Osteoblast (primary cell): ENCODE measurements around the gene ANXA8. TPM values are rescaled to one million over a fixed set of nuclear protein-coding genes. Genes with fewer than 3 reads are reported as not detected.

Experiments
- DNase-seq: peaks from one replicate; pipeline ENCODE4 v3.0.0; 2011; ENCODE audit warnings: low spot score, mixed read lengths; ENCODE audit not compliant: insufficient read length; ENCODE audit errors: missing footprints
- H2AFZ ChIP-seq: 2 replicates; pipeline ENCODE4 v1.6.0; 2011; ENCODE audit warnings: mild to moderate bottlenecking, low read length
- H3K27ac ChIP-seq: 2 replicates; pipeline ENCODE4 v1.5.1; 2011; ENCODE audit warnings: mild to moderate bottlenecking, low read depth, low read length, moderate library complexity
- H3K27me3 ChIP-seq: 2 replicates; pipeline ENCODE4 v1.6.0; 2012; ENCODE audit warnings: mild to moderate bottlenecking, control low read depth, inconsistent platforms, low read length, moderate library complexity; ENCODE audit not compliant: insufficient read depth
- H3K36me3 ChIP-seq: 2 replicates; pipeline ENCODE4 v1.5.1; 2011; ENCODE audit warnings: mild to moderate bottlenecking, low read length, control low read depth, moderate library complexity; ENCODE audit not compliant: insufficient read depth
- H3K4me1 ChIP-seq: 2 replicates; pipeline ENCODE4 v1.5.1; 2011; ENCODE audit warnings: mild to moderate bottlenecking, low read length, control low read depth, moderate library complexity; ENCODE audit not compliant: insufficient read depth
- H3K4me2 ChIP-seq: 2 replicates; pipeline ENCODE4 v1.6.0; 2011; ENCODE audit warnings: mild to moderate bottlenecking, low read length; ENCODE audit not compliant: insufficient read depth
- H3K4me3 ChIP-seq: fragments of 200-600 bp; sonication (generic); 3 replicates; pipeline ENCODE4 v1.5.1; 2012; ENCODE audit warnings: mild to moderate bottlenecking, low read length, inconsistent platforms; ENCODE audit not compliant: insufficient read depth
- H3K79me2 ChIP-seq: 2 replicates; pipeline ENCODE4 v1.6.0; 2012; ENCODE audit warnings: mild to moderate bottlenecking, low read length, control low read depth, inconsistent platforms; ENCODE audit not compliant: insufficient read depth
- H3K9me3 ChIP-seq: 2 replicates; pipeline ENCODE4 v1.5.1; 2011; ENCODE audit warnings: low read depth, low read length, control low read depth
- H4K20me1 ChIP-seq: 2 replicates; pipeline ENCODE4 v1.6.0; 2012; ENCODE audit warnings: mild to moderate bottlenecking, low read length, control low read depth; ENCODE audit not compliant: insufficient read depth
- total RNA-seq: library from RNA; depleted of rRNA; stranded (reverse); fragments of >200 nt; gene quantifications from 2 replicates; pipeline ENCODE4 v1.2.3, GENCODE V29; 2012
- TF ChIP-seq, protein P1 (sequence below): IDR thresholded peaks from 2 replicates; pipeline ENCODE4 v1.5.1; 2011; ENCODE audit warnings: mild to moderate bottlenecking, low read depth, low read length, moderate library complexity; ENCODE audit errors: extremely low read depth

The ANXA8 gene
- total RNA-seq, 1 donor = 0.72 TPM

DNA sequence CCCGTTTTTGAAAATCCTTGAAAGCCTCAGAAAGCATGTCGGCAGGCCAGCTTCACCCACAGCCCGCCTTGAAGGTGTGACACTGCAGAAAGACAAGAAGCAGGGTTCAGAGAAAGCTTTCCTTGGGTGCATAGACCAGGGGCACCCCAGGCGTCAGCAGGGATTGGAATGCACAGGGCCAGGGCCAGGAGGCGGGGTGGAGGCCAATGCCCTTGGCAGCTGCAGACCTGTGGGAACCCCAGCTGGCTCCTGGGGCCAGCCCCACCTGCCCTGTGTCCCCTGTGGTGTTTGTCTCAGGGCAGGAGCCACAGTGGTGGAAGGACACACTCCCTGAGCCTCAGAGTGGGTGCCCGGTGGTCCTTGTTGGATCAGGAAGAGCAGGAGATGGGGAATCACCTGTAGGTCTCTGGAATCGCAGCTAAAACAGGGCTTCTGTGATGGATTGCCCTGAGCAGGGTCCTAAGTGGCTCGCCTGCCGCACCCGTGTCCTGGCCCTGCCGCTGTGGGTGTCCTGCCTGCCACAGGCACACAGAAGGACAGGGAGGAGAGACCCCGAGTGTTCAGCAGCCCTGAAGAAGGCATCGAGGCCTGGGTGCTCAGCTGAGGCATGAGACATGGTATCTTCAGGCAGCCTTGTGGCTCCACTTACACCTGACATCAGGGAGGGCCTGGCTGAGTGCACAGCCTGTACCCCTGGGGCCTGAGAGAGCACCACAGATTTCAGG lies 32.5 kb downstream of the ANXA8 start:
- TF ChIP-seq, protein P1, sequence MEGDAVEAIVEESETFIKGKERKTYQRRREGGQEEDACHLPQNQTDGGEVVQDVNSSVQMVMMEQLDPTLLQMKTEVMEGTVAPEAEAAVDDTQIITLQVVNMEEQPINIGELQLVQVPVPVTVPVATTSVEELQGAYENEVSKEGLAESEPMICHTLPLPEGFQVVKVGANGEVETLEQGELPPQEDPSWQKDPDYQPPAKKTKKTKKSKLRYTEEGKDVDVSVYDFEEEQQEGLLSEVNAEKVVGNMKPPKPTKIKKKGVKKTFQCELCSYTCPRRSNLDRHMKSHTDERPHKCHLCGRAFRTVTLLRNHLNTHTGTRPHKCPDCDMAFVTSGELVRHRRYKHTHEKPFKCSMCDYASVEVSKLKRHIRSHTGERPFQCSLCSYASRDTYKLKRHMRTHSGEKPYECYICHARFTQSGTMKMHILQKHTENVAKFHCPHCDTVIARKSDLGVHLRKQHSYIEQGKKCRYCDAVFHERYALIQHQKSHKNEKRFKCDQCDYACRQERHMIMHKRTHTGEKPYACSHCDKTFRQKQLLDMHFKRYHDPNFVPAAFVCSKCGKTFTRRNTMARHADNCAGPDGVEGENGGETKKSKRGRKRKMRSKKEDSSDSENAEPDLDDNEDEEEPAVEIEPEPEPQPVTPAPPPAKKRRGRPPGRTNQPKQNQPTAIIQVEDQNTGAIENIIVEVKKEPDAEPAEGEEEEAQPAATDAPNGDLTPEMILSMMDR = no peak
- Histone ChIP-seq H3K4me2 (no peak overlapping the region), H3K27me3 (peaks cover 3% of the 10 kb centered on the region), H3K27ac (no peak overlapping the region), H4K20me1 (no peaks in the 10 kb centered on the region), H3K36me3 (no peaks in the 10 kb centered on the region), H3K79me2 (no peaks in the 10 kb centered on the region), H2AFZ (no peak overlapping the region), H3K9me3 (no peaks in the 10 kb centered on the region), H3K4me3 (no peak overlapping the region), H3K4me1 (no peaks in the 10 kb centered on the region)
- DNase-seq = no peak

DNA sequence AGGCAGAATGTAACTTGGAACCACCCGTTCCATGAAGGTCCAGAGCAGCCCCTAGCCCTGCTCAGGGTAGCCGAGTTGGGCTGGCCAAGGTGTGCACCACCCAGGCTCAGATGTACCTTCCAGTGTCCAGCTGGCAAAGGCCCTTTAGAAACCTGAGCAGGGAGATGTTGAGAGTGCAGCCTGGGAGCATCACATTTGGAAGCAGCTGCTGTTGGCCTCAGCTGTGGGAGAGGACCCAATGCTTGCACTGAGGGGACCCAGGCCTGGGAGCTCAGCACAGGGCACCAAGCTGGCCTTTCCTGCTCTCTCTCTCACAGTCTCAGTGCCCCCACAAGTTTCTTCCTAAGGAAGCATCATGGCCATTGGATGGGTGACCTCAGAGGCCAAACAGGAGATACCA lies 33.5 kb downstream of the ANXA8 start:
- H3K4me2 ChIP-seq = no peak overlapping the region
- H3K27me3 ChIP-seq = peaks cover 3% of the 10 kb centered on the region
- no peak overlapping the region for H3K4me3 ChIP-seq
- H3K79me2 ChIP-seq = no peaks in the 10 kb centered on the region
- H3K27ac ChIP-seq = no peak overlapping the region
- no peak overlapping the region for H2AFZ ChIP-seq
- no peaks in the 10 kb centered on the region for H3K4me1 ChIP-seq
- no peak for DNase-seq
- no peaks in the 10 kb centered on the region for H4K20me1 ChIP-seq
- peaks cover 5% of the 10 kb centered on the region for H3K9me3 ChIP-seq
- TF ChIP-seq, protein P1 = no peak
- no peaks in the 10 kb centered on the region for H3K36me3 ChIP-seq

DNA sequence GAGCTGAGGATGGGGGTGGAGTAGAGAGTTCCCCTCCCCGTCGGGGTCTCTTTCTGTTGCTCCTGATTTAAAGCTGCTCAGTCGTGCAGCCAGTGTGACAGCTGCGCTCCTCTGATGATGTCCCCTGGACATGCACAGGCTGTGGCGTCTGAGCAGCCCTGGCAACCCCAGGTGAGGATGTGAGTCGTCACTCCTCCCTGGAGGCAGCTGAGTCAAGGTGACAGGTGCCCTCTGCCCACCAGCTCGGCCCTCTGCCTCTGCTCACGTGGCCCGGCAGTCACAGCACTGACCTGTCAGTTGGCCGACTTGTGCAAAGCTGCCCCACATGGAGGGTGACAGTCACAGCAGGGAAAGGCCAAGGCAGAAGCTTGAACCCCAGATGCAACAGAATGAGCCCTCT lies 33.9 kb downstream of the ANXA8 start:
- Histone ChIP-seq H3K9me3 (peaks cover 6% of the 10 kb centered on the region), H3K27me3 (peaks cover 3% of the 10 kb centered on the region), H3K4me2 (no peak overlapping the region), H3K79me2 (no peaks in the 10 kb centered on the region), H3K36me3 (no peaks in the 10 kb centered on the region), H3K4me3 (no peak overlapping the region), H3K27ac (no peak overlapping the region), H4K20me1 (no peaks in the 10 kb centered on the region), H2AFZ (no peak overlapping the region), H3K4me1 (no peaks in the 10 kb centered on the region)
- no peak for DNase-seq
- TF ChIP-seq, protein P1 = no peak

DNA sequence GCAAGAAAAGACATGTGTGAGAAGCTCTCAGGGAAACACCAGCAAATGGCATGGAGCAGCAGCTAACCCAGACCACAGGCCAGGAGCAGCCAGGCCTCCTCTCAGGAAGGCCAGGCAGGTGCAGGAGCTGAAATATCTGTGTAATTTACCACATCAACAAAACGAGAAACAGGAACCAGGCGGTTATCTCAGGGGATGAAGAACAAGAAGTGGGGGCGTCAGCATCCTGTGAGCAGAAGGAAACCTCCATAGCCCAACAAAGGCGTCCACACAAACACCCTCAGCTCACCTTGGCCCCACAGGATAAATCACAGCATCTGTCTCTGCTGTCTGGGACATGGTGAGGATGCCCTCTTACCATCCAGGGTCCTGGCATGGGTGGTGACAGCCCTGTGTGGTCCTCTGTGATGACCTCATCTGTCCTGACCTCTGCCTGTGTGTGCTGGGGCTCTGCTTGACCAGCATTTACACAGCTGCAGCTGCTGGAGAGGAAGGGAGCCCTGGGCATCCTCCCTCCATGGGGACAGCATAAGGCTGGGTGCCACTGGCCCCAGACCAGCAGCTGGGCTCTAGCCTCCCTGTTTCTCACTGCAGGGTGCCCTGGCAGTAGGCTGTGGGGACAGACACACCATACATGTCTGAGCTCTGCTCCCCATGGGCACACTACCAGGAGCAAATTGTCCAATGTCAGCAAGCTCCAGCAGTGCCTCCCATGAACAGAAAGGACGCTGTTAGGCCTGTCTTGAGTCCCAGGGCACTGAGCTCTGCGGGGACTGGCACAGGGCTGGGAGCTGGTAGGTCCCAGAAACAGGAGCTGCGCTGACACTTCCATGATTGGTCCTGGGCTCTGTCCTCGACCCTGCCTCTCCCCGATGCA lies 34.6 kb downstream of the ANXA8 start:
- no peak for DNase-seq
- Histone ChIP-seq H3K9me3 (peaks cover 6% of the 10 kb centered on the region), H4K20me1 (no peaks in the 10 kb centered on the region), H3K4me3 (no peak overlapping the region), H3K36me3 (no peaks in the 10 kb centered on the region), H3K27me3 (peaks cover 1% of the 10 kb centered on the region), H3K4me2 (no peak overlapping the region), H3K27ac (no peak overlapping the region), H2AFZ (no peak overlapping the region), H3K4me1 (no peaks in the 10 kb centered on the region), H3K79me2 (no peaks in the 10 kb centered on the region)
- TF ChIP-seq, protein P1 = no peak
